ENCODE data around the gene MYEOV. TPM values are rescaled to one million over a fixed set of nuclear protein-coding genes. Genes with fewer than 3 reads are reported as not detected.

MYEOV gene
- polyA plus RNA-seq, 1 experiment, result 4.5 TPM

DNA sequence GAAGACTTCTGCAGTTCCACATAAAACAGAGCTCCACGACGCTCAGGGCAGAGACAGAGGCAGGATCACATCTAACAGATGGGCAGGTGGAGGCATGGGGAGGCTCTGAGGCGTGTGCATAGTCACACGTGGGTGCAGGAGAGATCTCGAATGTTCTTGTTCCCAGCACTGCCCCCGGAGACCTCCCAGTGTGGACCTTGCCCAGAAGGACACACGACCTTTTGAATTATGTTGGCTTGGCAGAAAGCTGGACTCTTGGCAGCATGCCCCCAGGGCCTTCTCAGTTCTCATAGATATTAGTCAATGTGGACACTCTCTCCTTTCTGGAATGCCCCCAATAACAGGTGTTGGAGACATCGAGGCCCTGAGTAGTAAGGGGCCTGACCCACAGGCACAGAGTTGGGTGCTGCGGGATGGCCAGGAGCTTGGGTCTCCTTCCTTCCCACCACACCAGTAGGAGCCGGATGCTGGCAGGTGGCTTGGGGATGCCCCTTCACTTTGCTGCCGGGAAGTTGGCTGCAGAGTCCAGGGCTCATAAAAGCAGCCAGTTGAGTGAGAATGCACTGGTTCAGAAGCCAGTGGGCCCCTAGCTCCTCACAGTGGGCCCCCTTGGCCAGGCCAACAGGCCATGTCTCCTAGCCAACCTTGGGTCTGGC, 12.1 kb downstream of the MYEOV start:
- ChIA-PET POLR2A (no interaction called here), CTCF (interaction anchor here (0.9 kb wide), 1 partner anchor 335 kb away, joined by 3 read pairs; the partner anchor contains the start of gene CCND1)
- H3K27me3 ChIP-seq (ENCODE audit: control insufficient read depth, insufficient read depth, low read length), result no peaks in the 10 kb centered on the region

DNA sequence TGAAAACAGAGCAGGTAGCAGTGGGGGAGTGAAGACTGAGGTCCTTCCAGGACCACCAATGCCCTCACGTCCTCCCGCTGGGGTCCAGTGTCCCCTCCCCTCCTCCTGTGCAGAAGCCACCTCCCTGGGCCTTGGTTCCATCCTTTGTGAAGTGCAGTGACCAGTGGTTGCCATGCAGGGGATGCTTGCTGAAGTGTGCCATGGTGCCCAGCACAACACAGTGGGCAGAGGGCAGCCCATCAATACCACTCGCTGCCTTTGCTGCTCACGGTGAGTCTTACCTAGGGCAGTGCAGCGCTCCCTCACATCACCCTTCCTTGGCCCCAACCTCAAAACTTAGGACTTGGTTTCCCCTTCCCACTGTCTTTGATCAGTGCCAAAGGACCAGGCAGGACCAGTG, 12.9 kb downstream of the MYEOV start:
- no peaks in the 10 kb centered on the region for H3K36me3 ChIP-seq (ENCODE audit: control insufficient read depth, insufficient read depth, low read length)
- DNase-seq (ENCODE audit: low read depth), result no peak
- TF ChIP-seq CTCF (IDR thresholded peaks at IDR 0.05; ENCODE audit: insufficient read depth, low read depth, low read length), result no peak
- no peaks in the 10 kb centered on the region for H3K27me3 ChIP-seq (ENCODE audit: control insufficient read depth, insufficient read depth, low read length)
- CTCF ChIA-PET, result interaction anchor here (0.6 to 0.9 kb wide), 2 partner anchors 141 to 335 kb away, joined by 3 read pairs; partner anchors contain the start of gene CCND1
- POLR2A ChIA-PET, result no interaction called here
- H3K4me3 ChIP-seq (ENCODE audit: low read depth, low read length), result no peak overlapping the region

More for the DNA sequence above, 12.1 kb downstream of the MYEOV start:
- TF ChIP-seq CTCF (IDR thresholded peaks at IDR 0.05; ENCODE audit: insufficient read depth, low read depth, low read length), result no peak
- Histone ChIP-seq H3K4me3 (ENCODE audit: low read depth, low read length) (no peak overlapping the region), H3K36me3 (ENCODE audit: control insufficient read depth, insufficient read depth, low read length) (no peaks in the 10 kb centered on the region)
- DNase-seq (ENCODE audit: low read depth), result no peak

DNA sequence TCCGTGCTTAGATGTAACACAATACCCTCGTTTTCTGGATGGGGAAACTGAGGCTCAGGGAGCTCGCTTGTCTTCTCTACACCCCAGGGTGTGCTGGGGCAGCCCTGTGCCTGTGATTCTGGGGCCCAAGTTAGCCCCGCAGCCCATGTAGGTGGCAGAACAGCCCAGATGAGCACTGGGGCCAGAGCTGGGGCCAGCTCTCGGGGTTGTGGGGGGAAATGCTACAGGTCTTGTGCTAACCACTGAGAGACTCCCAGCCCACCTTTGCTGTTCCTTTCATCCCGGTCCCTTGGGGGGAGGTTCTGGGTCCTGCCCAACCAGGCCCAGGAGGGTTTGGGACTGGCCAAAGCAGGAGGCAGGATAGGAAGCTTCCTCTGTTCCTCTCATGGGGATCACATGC, 13.5 kb downstream of the MYEOV start:
- H3K4me3 ChIP-seq (ENCODE audit: low read depth, low read length), result no peak overlapping the region
- no peaks in the 10 kb centered on the region for H3K27me3 ChIP-seq (ENCODE audit: control insufficient read depth, insufficient read depth, low read length)
- ChIA-PET POLR2A (no interaction called here), CTCF (interaction anchor here (0.6 to 1.0 kb wide), 2 partner anchors 25 to 141 kb away, joined by 3 read pairs; no protein-coding TSS in a partner anchor)
- TF ChIP-seq CTCF (IDR thresholded peaks at IDR 0.05; ENCODE audit: insufficient read depth, low read depth, low read length), result no peak
- no peak for DNase-seq (ENCODE audit: low read depth)
- H3K36me3 ChIP-seq (ENCODE audit: control insufficient read depth, insufficient read depth, low read length), result no peaks in the 10 kb centered on the region

DNA sequence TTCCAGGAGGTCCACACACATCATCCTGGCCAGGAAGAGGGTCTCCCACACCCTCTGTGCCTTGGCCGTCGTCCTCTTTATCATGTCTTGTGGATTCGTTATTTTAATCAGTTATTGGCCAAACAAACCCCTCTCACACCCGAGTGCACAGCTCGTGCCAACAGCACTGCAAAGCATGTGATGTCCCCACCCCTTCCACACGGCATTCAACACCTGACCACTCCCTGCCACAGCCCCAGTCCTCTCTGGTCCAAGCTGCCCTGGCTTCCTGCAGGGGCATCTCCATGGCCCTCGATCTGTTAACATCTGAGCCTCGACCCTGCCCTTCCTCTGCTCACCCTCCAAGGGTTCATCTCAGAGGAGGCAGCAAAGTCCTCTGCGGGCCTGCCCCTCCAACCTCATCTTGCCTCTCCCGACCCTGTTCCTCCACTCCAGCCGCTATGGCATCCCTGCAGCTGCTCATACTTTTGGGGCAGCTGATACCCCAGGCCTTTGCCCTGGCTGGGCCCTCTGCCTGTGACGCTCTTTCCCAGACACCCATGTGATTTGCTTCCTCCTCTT, 14.0 kb downstream of the MYEOV start:
- ChIA-PET POLR2A (no interaction called here), CTCF (interaction anchor here (1.0 to 1.2 kb wide), 2 partner anchors 24 to 334 kb away, joined by 3 to 5 read pairs; no protein-coding TSS in a partner anchor)
- Histone ChIP-seq H3K4me3 (ENCODE audit: low read depth, low read length) (no peak overlapping the region), H3K27me3 (ENCODE audit: control insufficient read depth, insufficient read depth, low read length) (no peaks in the 10 kb centered on the region), H3K36me3 (ENCODE audit: control insufficient read depth, insufficient read depth, low read length) (no peaks in the 10 kb centered on the region)
- TF ChIP-seq CTCF (IDR thresholded peaks at IDR 0.05; ENCODE audit: insufficient read depth, low read depth, low read length), result no peak
- DNase-seq (ENCODE audit: low read depth), result no peak

DNA sequence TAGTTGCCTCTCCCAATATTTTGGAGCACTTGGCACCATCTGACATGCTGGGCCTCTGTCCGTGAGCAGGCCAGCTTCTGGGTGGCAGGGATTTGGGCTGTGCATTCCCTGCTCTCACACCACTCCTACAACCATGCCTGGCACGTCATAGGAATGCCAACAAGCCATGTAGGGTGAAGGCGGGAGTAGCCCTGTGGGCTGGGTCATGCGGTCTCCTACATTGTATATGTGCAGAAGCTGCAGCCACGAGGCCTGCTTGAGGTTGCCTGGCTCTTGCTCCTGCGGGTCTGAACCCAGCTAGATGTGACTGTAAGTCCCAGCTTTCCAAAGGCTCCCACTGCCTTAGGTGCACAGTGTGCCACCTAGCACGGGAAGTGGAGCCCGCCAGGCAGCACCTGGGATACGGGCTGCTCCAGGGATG, 14.5 kb downstream of the MYEOV start:
- TF ChIP-seq CTCF (IDR thresholded peaks at IDR 0.05; ENCODE audit: insufficient read depth, low read depth, low read length), result no peak
- no peak overlapping the region for H3K4me3 ChIP-seq (ENCODE audit: low read depth, low read length)
- H3K36me3 ChIP-seq (ENCODE audit: control insufficient read depth, insufficient read depth, low read length), result no peaks in the 10 kb centered on the region
- H3K27me3 ChIP-seq (ENCODE audit: control insufficient read depth, insufficient read depth, low read length), result no peaks in the 10 kb centered on the region
- no peak for DNase-seq (ENCODE audit: low read depth)
- CTCF ChIA-PET, result interaction anchor here (1.0 to 1.6 kb wide), 3 partner anchors 24 to 334 kb away, joined by 3 to 5 read pairs (median 3); no protein-coding TSS in a partner anchor
- POLR2A ChIA-PET, result no interaction called here

Measured in BJ (cell line).